Chondrocyte (in vitro differentiated cells): ENCODE data around the gene SDC3. TPM values are rescaled to one million over a fixed set of nuclear protein-coding genes. Genes with fewer than 3 reads are reported as not detected.

Experiments used
- DNase-seq: peaks from one replicate; pipeline ENCODE4 v3.0.0; 2021; ENCODE audit warnings: mixed read lengths, low spot score
- H3K27ac Mint-ChIP-seq: one replicate; pipeline ENCODE4 v1.8.0; 2021; ENCODE audit warnings: mild to moderate bottlenecking, moderate library complexity, mixed read lengths; ENCODE audit not compliant: unreplicated experiment
- H3K27me3 Mint-ChIP-seq: 2 replicates; pipeline ENCODE4 v1.8.0; 2021; ENCODE audit warnings: low read depth, mixed read lengths
- H3K36me3 Mint-ChIP-seq: 2 replicates; pipeline ENCODE4 v1.8.0; 2021; ENCODE audit warnings: low read depth, mixed read lengths
- H3K4me1 Mint-ChIP-seq: 2 replicates; pipeline ENCODE4 v1.8.0; 2021; ENCODE audit warnings: low read depth, mild to moderate bottlenecking, mixed read lengths
- H3K4me3 Mint-ChIP-seq: one replicate; pipeline ENCODE4 v1.8.0; 2021; ENCODE audit warnings: mild to moderate bottlenecking, moderate library complexity, mixed read lengths; ENCODE audit not compliant: unreplicated experiment
- H3K9me3 Mint-ChIP-seq: 2 replicates; pipeline ENCODE4 v1.8.0; 2021; ENCODE audit warnings: low read depth, mixed read lengths
- CTCF ChIP-seq: fragments of 200-600 bp; sonication (generic); IDR thresholded peaks from 2 replicates; pipeline ENCODE4 v1.5.0; 2021; ENCODE audit warnings: antibody characterized with exemption, mild to moderate bottlenecking, moderate library complexity
- total RNA-seq: library from RNA; stranded (reverse); gene quantifications from 3 replicates; pipeline ENCODE4 v1.2.1, GENCODE V29; 2021

SDC3 gene
- total RNA-seq, 1 donor from 2014 or later, result 46.8 TPM

- no peaks in the 10 kb centered on the region for H3K27me3 Mint-ChIP-seq
- no peak for TF ChIP-seq CTCF
- no peak overlapping the region for H3K27ac Mint-ChIP-seq
- H3K4me3 Mint-ChIP-seq, result no peak overlapping the region
- DNase-seq, result no peak
- H3K4me1 Mint-ChIP-seq, result peaks cover 25% of the 10 kb centered on the region
- H3K9me3 Mint-ChIP-seq, result no peaks in the 10 kb centered on the region
- peaks cover 1% of the 10 kb centered on the region for H3K36me3 Mint-ChIP-seq
Observed at GRCh38 chr1:30927448-30927847, 18.9 kb upstream of the SDC3 start.

GRCh38 chr1:30923597-30923996, 15.0 kb upstream of the SDC3 start:
- no peak for TF ChIP-seq CTCF
- no peaks in the 10 kb centered on the region for H3K36me3 Mint-ChIP-seq
- H3K27me3 Mint-ChIP-seq, result no peaks in the 10 kb centered on the region
- no peak overlapping the region for H3K4me3 Mint-ChIP-seq
- peak overlapping the region; percentile 15 for H3K27ac Mint-ChIP-seq
- H3K4me1 Mint-ChIP-seq, result peaks cover 24% of the 10 kb centered on the region
- no peak for DNase-seq
- H3K9me3 Mint-ChIP-seq, result no peaks in the 10 kb centered on the region

GRCh38 chr1:30920827-30921226, 12.3 kb upstream of the SDC3 start:
- no peak overlapping the region for H3K4me3 Mint-ChIP-seq
- H3K27ac Mint-ChIP-seq, result no peak overlapping the region
- no peaks in the 10 kb centered on the region for H3K9me3 Mint-ChIP-seq
- no peaks in the 10 kb centered on the region for H3K27me3 Mint-ChIP-seq
- no peaks in the 10 kb centered on the region for H3K36me3 Mint-ChIP-seq
- no peak for TF ChIP-seq CTCF
- no peak for DNase-seq
- peaks cover 17% of the 10 kb centered on the region for H3K4me1 Mint-ChIP-seq

- no peaks in the 10 kb centered on the region for H3K36me3 Mint-ChIP-seq
- H3K9me3 Mint-ChIP-seq, result no peaks in the 10 kb centered on the region
- peaks cover 17% of the 10 kb centered on the region for H3K4me1 Mint-ChIP-seq
- H3K27ac Mint-ChIP-seq, result no peak overlapping the region
- TF ChIP-seq CTCF, result no peak
- H3K27me3 Mint-ChIP-seq, result no peaks in the 10 kb centered on the region
- no peak overlapping the region for H3K4me3 Mint-ChIP-seq
- no peak for DNase-seq
Observed at GRCh38 chr1:30919025-30919881, 10.7 kb upstream of the SDC3 start.

- no peak overlapping the region for H3K4me3 Mint-ChIP-seq
- peaks cover 12% of the 10 kb centered on the region for H3K4me1 Mint-ChIP-seq
- H3K27ac Mint-ChIP-seq, result no peak overlapping the region
- no peak for TF ChIP-seq CTCF
- no peaks in the 10 kb centered on the region for H3K27me3 Mint-ChIP-seq
- DNase-seq, result peak; percentile 66
- no peaks in the 10 kb centered on the region for H3K36me3 Mint-ChIP-seq
- no peaks in the 10 kb centered on the region for H3K9me3 Mint-ChIP-seq
Observed at GRCh38 chr1:30916296-30916695, 7.7 kb upstream of the SDC3 start.
